Endothelial cell of umbilical vein (primary cell): ENCODE data around the gene SEMA4D. TPM values are rescaled to one million over a fixed set of nuclear protein-coding genes. Genes with fewer than 3 reads are reported as not detected.

Experiments
- BruUV-seq: library from RNA; stranded (reverse); fragments of 400-500 nt; replicated peaks from 2 replicates; lab custom pipeline; 2021; lab: Mats Ljungman, UMichigan
- CTCF ChIA-PET: fragments of 300-600, 350-600 bp; sonication (Branson Sonifier 250); formaldehyde crosslinking; loops from one replicate; lab custom pipeline; 2021; ENCODE audit warnings: antibody characterized with exemption, inconsistent platforms; lab: Charles Lee
- POLR2A ChIA-PET: fragments of 300-600, 350-600 bp; sonication (Branson Sonifier 250); formaldehyde crosslinking; loops from one replicate; lab custom pipeline; 2021; ENCODE audit warnings: antibody characterized with exemption, inconsistent platforms; lab: Charles Lee
- DNase-seq: peaks from one replicate; pipeline ENCODE4 v3.0.0-alpha.2; 2011; ENCODE audit warnings: low read depth, low spot score
- FAIRE-seq: peaks from 2 replicates; lab custom pipeline; 2011; peaks lifted over from hg19 to GRCh38; lab: Jason Lieb, UNC
- H2AFZ ChIP-seq: 2 replicates; pipeline ENCODE4 v1.6.0; 2012; ENCODE audit warnings: low read depth, low read length, control low read depth, inconsistent platforms
- H3K27ac ChIP-seq: 2 replicates; pipeline ENCODE4 v1.5.1; 2011; ENCODE audit warnings: low read depth, mild to moderate bottlenecking, control low read depth, low read length, moderate library complexity; ENCODE audit not compliant: insufficient read depth
- H3K27me3 ChIP-seq, 2 experiments: 2 replicates each; pipeline versions ENCODE4 v1.6.0 to v1.6.1; 2011; ENCODE audit warnings: low read length in 2 of 2, mixed read lengths in 1 of 2; ENCODE audit not compliant: control insufficient read depth in 2 of 2, insufficient read depth in 2 of 2
- H3K36me3 ChIP-seq, 2 experiments: 2 replicates in 1 of 2; 3 replicates in 1 of 2; pipeline ENCODE4 v1.5.1; 2011; ENCODE audit warnings: low read length in 2 of 2, mild to moderate bottlenecking in 1 of 2, moderate library complexity in 1 of 2; ENCODE audit not compliant: control insufficient read depth in 2 of 2, insufficient read depth in 2 of 2; ENCODE audit errors: extremely low read depth in 1 of 2
- H3K4me1 ChIP-seq: 3 replicates; pipeline ENCODE4 v1.5.1; 2011; ENCODE audit warnings: mild to moderate bottlenecking, low read length; ENCODE audit not compliant: control insufficient read depth, insufficient read depth; ENCODE audit errors: extremely low read depth
- H3K4me2 ChIP-seq: 2 replicates; pipeline ENCODE4 v1.6.1; 2011; ENCODE audit warnings: low read length, control low read depth, mixed read lengths; ENCODE audit not compliant: insufficient read depth
- H3K4me3 ChIP-seq, 3 experiments: fragments of 200-600 bp in 1 of 3; sonication (generic), shearing (Covaris generic) in 1 of 3; replicated peaks in 1 of 3; 2 replicates each; pipeline ENCODE4 v1.5.1; 2011 to 2016; ENCODE audit warnings: control low read depth in 3 of 3, low read length in 3 of 3, mild to moderate bottlenecking in 2 of 3, inconsistent platforms in 1 of 3, low read depth in 1 of 3, moderate library complexity in 1 of 3; ENCODE audit not compliant: insufficient read depth in 1 of 3
- H3K79me2 ChIP-seq: 2 replicates; pipeline ENCODE4 v1.6.0; 2012; ENCODE audit warnings: low read length, inconsistent platforms; ENCODE audit not compliant: control insufficient read depth, insufficient read depth
- H3K9ac ChIP-seq: replicated peaks from 2 replicates; pipeline ENCODE3; 2011; ENCODE audit warnings: low read length, control low read depth; ENCODE audit not compliant: insufficient read depth; ENCODE audit errors: extremely low read depth
- H3K9me1 ChIP-seq: replicated peaks from 3 replicates; pipeline ENCODE4 v1.6.0; 2011; ENCODE audit warnings: mild to moderate bottlenecking, low read length; ENCODE audit not compliant: control insufficient read depth, insufficient read depth; ENCODE audit errors: extremely low read depth
- H3K9me3 ChIP-seq: replicated peaks from 2 replicates; pipeline ENCODE4 v1.5.1; 2012; ENCODE audit warnings: low read length, inconsistent platforms; ENCODE audit not compliant: control insufficient read depth, insufficient read depth
- H4K20me1 ChIP-seq: replicated peaks from 2 replicates; pipeline ENCODE3; 2011; ENCODE audit warnings: mild to moderate bottlenecking, low read length; ENCODE audit not compliant: control insufficient read depth, insufficient read depth; ENCODE audit errors: extremely low read depth
- CTCF ChIP-seq, 2 donors: IDR thresholded peaks; 1 replicate in 1 of 2; 2 replicates in 1 of 2; pipeline ENCODE4 v1.5.1; 2011; ENCODE audit warnings: low read length in 2 of 2, mild to moderate bottlenecking in 2 of 2, moderate library complexity in 2 of 2, control low read depth in 1 of 2, inconsistent platforms in 1 of 2, low read depth in 1 of 2; ENCODE audit not compliant: insufficient read depth in 1 of 2; ENCODE audit errors: extremely low read depth in 1 of 2
- EZH2 ChIP-seq: IDR thresholded peaks from 2 replicates; pipeline ENCODE4 v1.6.1; 2012; ENCODE audit warnings: borderline replicate concordance, low read depth, mild to moderate bottlenecking, moderate library complexity, low read length, inconsistent platforms; ENCODE audit not compliant: severe bottlenecking
- FOS ChIP-seq: IDR thresholded peaks from 2 replicates; pipeline ENCODE4 v1.6.1; 2011; ENCODE audit warnings: mild to moderate bottlenecking, low read length, moderate library complexity, borderline replicate concordance; ENCODE audit not compliant: insufficient read depth
- GATA2 ChIP-seq: IDR thresholded peaks from 2 replicates; pipeline ENCODE4 v1.7.0; 2011; ENCODE audit warnings: low read depth, mild to moderate bottlenecking, moderate library complexity, mixed read lengths, low read length; ENCODE audit not compliant: insufficient read length, insufficient read depth
- JUN ChIP-seq: IDR thresholded peaks from 2 replicates; pipeline ENCODE4 v1.6.1; 2011; ENCODE audit warnings: borderline replicate concordance, low read depth; ENCODE audit not compliant: insufficient read length, insufficient read depth
- MYC ChIP-seq: IDR thresholded peaks from one replicate; pipeline ENCODE4 v1.6.1; 2011; ENCODE audit warnings: mild to moderate bottlenecking, low read depth, low read length
- POLR2A ChIP-seq: IDR thresholded peaks from 2 replicates; pipeline ENCODE4 v1.6.1; 2012; ENCODE audit warnings: low read depth, mild to moderate bottlenecking, control low read depth, low read length
- POLR2AphosphoS5 ChIP-seq: IDR thresholded peaks from 2 replicates; pipeline ENCODE4 v1.6.1; 2012; ENCODE audit warnings: low read depth, mild to moderate bottlenecking, control low read depth, low read length, moderate library complexity; ENCODE audit not compliant: insufficient read depth
- dilution Hi-C: fragments of 300-500 bp; cut with MboI; formaldehyde crosslinking; loops from one replicate; pipeline ENCODE4 v1.15.0; 2019; ENCODE audit warnings: low sequenced_read_pairs; ENCODE audit not compliant: extremely low pct_ligation_motif_present
- intact Hi-C: fragments of 100-400 bp; cut with micrococcal nuclease; formaldehyde crosslinking; loops from one replicate; pipeline ENCODE4 v1.10.0; 2022
- polyA plus RNA-seq, 4 experiments: library from polyadenylated mRNA; depleted of rRNA in 3 of 4; stranded (reverse) in 3 of 4; unstranded in 1 of 4; fragments of >200 nt; gene quantifications; 2 replicates each; pipeline versions ENCODE4 v1.2.1 to v1.2.3, GENCODE V29; 2011 to 2012; ENCODE audit warnings: missing spikeins in 1 of 4
- total RNA-seq: library from RNA; stranded (reverse); gene quantifications from 2 replicates; pipeline ENCODE4 v1.2.3, GENCODE V29; 2021
- TF ChIP-seq, protein P1 (sequence below): IDR thresholded peaks from 2 replicates; pipeline ENCODE4 v1.6.1; 2011; ENCODE audit not compliant: insufficient read depth, insufficient read length

Gene SEMA4D
- total and polyA plus RNA-seq, 2 donors (not counting 3 experiments of a cell fraction or from before 2014, with no cell fraction given), result 3.9 to 15.7 TPM

GRCh38 chr9:89398621-89399020 lies 99.3 kb downstream of the SEMA4D start:
- TF ChIP-seq POLR2AphosphoS5, result no peak
- TF ChIP-seq CTCF (IDR thresholded peaks at IDR 0.05; ENCODE audit: extremely low read depth in 1 of 2, insufficient read depth in 1 of 2, low read depth in 1 of 2, low read length in 2 of 2), result no peak
- no peak for TF ChIP-seq FOS
- no peak for TF ChIP-seq GATA2
- no peak for TF ChIP-seq JUN
- no peak for TF ChIP-seq POLR2A
- TF ChIP-seq MYC, result no peak
- no peak for TF ChIP-seq EZH2
- TF ChIP-seq, protein P1, sequence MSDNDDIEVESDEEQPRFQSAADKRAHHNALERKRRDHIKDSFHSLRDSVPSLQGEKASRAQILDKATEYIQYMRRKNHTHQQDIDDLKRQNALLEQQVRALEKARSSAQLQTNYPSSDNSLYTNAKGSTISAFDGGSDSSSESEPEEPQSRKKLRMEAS, result no peak
- H3K4me2 ChIP-seq, result no peak overlapping the region
- intact Hi-C loops (no loop called here), dilution Hi-C loops (no loop called here)
- no peak overlapping the region for H3K9ac ChIP-seq
- no peaks in the 10 kb centered on the region for H3K9me1 ChIP-seq
- H3K27ac ChIP-seq, result no peak overlapping the region
- POLR2A ChIA-PET, result no interaction called here
- no peaks in the 10 kb centered on the region for H3K27me3 ChIP-seq
- no TSS peak for BruUV-seq
- no peaks in the 10 kb centered on the region for H3K36me3 ChIP-seq
- CTCF ChIA-PET, result interaction anchor here (1.2 kb wide), 1 partner anchor 60 kb away, joined by 3 read pairs; no protein-coding TSS in a partner anchor
- H3K9me3 ChIP-seq, result no peaks in the 10 kb centered on the region
- DNase-seq (no peak), FAIRE-seq (no peak)
- no peaks in the 10 kb centered on the region for H3K4me1 ChIP-seq
- no peaks in the 10 kb centered on the region for H3K79me2 ChIP-seq
- no peaks in the 10 kb centered on the region for H4K20me1 ChIP-seq
- no peak overlapping the region for H3K4me3 ChIP-seq
- H2AFZ ChIP-seq, result no peak overlapping the region
